ENCODE data around the gene APLP1.
A peak's percentile ranks its signal among the peaks of the same experiment; 100 is the strongest.
"Not testable (repeated sequence)": the region's sequence is repeated elsewhere in the genome, so short reads cannot be mapped to it uniquely, and the experiment has no call there.

APLP1 gene

GRCh38 chr19:35868172-35868822, at the start of gene APLP1:
APLP1 (plus strand) TSS chr19:35868574; CDS start chr19:35868637, 63 bp downstream.
- DNase-seq, result peak; percentile 57

DNA sequence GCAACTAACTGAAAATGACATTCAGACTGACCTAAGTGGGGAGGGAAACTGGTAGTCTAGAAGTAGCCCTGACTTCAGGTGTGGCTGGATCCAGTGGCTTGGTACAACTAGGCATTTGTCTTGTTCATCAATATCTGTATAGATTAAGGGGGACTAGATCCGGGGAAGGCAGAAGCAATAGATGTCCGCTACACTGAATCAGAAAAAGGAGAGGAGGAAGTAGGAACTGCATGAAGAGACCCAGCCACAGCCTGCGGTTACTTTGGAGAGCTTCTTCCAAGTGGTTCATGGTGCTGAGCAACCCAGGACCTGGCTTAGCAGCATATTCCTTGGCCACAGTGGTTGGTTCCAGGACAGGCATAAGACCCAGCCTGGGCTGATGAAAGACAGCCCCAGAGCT, 45.8 kb upstream of the APLP1 start:
- DNase-seq, result no peak

DNA sequence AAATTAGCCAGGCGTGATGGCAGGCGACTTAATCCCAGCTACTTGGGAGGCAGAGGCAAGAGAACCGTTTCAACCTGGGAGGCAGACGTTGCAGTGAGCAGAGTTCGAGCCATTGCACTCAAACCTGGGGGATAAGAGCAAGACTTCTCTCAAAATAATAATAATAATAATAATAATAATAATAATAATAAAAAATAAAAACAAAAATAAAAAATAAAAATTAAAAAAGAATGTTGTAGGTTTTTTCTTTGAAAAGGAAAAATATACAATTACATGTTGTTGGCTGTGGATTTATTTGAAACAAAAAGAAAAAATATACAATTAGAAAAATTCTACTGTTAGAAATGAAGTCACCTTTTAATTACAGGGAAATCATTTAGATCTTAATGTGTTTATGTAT, 44.2 kb upstream of the APLP1 start:
- no peak for DNase-seq

GRCh38 chr19:35828692-35829301, 39.6 kb upstream of the APLP1 start:
- DNase-seq, result no peak

- no peak for DNase-seq
Measured at GRCh38 chr19:35830986-35831385, 37.4 kb upstream of the APLP1 start.

- no peak for DNase-seq
Measured at GRCh38 chr19:35832054-35832453, 36.3 kb upstream of the APLP1 start.

DNA sequence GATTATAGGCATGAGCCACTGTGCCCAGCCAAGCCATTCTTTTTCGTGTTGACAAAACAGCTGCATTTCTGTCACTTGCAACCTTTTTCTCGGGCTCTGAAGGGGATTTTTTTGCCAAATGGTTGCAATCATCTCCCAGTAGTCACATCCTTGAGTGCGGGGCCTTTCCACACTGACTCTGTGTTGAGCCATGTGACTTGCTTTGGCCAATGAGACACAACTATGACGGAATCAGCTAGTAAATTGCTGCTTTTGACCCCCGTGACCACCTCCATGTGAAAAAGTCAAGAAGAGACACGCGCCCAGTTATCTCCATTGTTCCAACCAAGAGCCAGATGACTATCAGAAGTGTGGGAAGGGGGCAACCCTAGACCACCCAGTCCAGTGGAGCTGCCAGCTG, 34.4 kb upstream of the APLP1 start:
- no peak for DNase-seq

- DNase-seq, result not testable (repeated sequence)
Measured at GRCh38 chr19:35836096-35836495, 32.3 kb upstream of the APLP1 start.

GRCh38 chr19:35841961-35842595, 26.3 kb upstream of the APLP1 start:
- no peak for DNase-seq

GRCh38 chr19:35842666-35843272, 25.6 kb upstream of the APLP1 start:
- DNase-seq, result no peak

DNA sequence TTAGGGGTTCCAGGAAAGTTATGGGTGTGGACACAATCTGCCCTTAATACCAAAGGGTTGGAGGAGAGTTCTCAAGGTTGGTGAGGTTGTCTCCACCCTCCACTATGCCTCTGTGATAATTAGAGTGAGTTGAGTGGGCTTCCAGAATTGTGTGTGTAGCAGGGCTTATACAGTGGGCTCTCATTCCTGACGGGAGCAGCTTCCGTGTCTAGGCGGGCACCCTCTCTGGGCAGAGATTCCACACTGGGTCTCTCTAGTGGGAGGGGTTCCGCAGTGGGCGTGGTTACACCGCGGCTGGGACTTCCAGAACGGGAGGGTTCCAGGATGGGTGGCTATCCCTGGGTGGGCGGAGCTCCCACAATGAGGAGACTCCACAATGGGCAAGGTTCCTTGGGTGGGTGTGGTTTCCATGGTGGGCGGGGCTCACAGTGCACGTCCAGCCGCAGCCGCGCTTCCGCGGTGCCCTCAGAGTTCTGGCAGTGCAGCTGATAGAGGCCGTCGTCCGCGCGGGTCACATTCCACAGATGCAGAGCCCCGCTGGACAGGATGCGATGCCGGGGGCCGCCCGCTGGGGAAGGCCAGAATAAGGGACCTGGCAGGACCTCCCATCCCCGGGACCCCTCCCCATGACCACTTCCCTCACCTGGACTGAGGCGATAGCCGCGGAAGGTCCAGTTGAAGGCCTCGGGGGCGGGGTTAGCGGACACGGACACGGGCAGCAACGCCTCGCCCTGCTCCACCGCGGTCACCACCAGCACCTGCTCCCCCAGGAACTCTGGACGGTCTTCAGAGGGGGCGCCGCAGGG, 24.5 kb upstream of the APLP1 start:
- DNase-seq, result peak; percentile 60

- DNase-seq, result no peak
Measured at GRCh38 chr19:35844482-35845214, 23.7 kb upstream of the APLP1 start.

GRCh38 chr19:35845215-35846037, 22.9 kb upstream of the APLP1 start:
- no peak for DNase-seq

DNA sequence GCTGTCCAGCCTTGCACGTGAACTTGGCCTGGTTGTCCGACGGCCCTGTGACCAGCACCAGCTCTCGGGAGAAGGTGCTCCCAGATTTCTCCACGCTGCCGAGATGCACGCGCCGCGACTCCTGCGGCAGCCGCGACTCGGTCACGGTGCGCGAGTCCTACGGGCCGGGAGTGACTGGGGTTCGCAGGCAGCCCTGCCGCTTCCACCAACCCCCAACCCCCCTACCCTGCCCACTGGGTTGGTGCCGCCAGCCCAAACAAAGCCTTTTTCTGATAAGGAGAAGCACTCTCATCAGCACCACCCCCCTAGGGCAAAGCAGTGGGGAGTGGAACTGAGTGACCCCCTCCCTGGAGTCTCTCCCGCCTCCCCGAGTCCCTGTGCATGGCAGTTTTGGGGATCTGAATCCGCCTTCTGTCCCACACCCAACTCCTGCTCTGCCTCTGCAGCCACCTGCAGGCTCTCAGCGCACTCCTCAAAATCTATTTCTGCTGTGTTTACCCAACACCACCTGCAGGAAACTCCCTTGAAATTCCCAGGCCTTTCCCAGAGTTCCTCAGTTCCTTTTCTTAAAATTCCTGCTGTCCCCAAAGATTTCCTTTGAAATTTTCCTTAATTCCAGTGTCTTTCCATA, 22.2 kb upstream of the APLP1 start:
- peak; percentile 23 for DNase-seq

- no peak for DNase-seq
Measured at GRCh38 chr19:35847911-35848310, 20.5 kb upstream of the APLP1 start.

- no peak for DNase-seq
Measured at GRCh38 chr19:35848486-35848885, 19.9 kb upstream of the APLP1 start.

GRCh38 chr19:35848919-35849505, 19.4 kb upstream of the APLP1 start:
- no peak for DNase-seq

GRCh38 chr19:35851213-35852028, 17.0 kb upstream of the APLP1 start:
- DNase-seq, result no peak

DNA sequence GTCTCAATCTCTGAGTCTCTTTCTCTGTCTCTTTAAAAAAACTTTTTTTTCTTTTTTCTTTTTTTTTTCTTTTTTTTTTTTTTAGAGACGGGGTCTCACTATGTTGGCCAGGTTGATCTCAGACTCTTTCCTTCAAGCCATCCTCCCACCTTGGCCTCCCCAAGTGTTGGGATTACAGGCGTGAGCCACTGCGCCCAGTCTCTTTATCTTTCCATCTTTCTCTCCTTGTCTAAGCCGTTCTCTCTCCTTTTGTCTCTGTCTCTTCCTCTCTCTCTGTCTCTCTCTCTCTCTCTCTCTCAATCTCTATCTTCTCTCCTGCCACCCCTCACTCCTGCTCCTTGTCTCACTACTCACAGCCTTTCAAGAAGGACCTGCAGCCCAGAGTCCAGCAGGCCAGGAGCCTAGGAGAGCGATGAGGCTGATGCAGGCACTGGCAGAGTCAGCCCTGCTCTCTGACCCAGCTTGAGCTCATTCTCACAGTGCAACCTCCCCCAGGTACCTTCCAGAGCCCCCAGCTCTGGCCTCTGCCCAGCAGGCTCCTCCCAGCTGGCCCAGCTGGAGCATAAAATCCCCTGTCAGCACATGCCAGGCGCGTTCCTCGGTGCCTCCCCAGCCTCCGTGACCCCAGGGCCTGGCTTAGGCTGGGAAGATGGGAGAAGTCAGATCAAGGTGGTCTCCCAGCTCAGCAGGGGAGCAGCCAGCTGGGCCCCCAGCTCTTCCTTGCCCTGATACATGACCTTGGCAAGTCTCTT, 16.2 kb upstream of the APLP1 start, which contains the start of gene NPHS1:
Gene NPHS1 (minus strand): TSS at position 476 of the 752 bp plus-strand sequence. CDS start 667 bp downstream, outside the sequence.
- DNase-seq, result no peak

Measured in NCI-H774 (cell line).